ENCODE measurements around the gene SPAG6.

GRCh38 chr10:22454634-22455033 is 109.3 kb downstream of the SPAG6 start:
- no peak for TF ChIP-seq POLR2A (IDR thresholded peaks at IDR 0.05)
- no peak for TF ChIP-seq CTCF (IDR thresholded peaks at IDR 0.05)

Measured in uterus (tissue), 2 donors.